Tibial artery (tissue), 4 donors: ENCODE measurements around the gene GTSF1L.

Experiments
- DNase-seq, 2 donors: peaks; one replicate each; pipeline ENCODE4 v3.0.0-alpha.2; 2019
- H3K27ac ChIP-seq, 2 donors: fragments of 200-600 bp; sonication (generic) in 1 of 2; 1 replicate in 1 of 2; 2 replicates in 1 of 2; pipeline ENCODE4 v1.5.1; 2018 to 2019; ENCODE audit warnings: mild to moderate bottlenecking in 1 of 2
- H3K27me3 ChIP-seq, 2 donors: fragments of 200-600 bp; sonication (generic) in 1 of 2; one replicate each; pipeline versions ENCODE4 v1.5.1 to v1.6.0; 2016 to 2019
- H3K36me3 ChIP-seq, 3 donors: fragments of 200-600 bp; sonication (generic) in 2 of 3; one replicate each; pipeline ENCODE4 v1.5.1; 2016 to 2019; ENCODE audit warnings: mild to moderate bottlenecking in 2 of 3
- H3K4me1 ChIP-seq, 4 donors: fragments of 200-600 bp; sonication (generic) in 2 of 4; 1 replicate in 3 of 4; 2 replicates in 1 of 4; pipeline ENCODE4 v1.5.1; 2016 to 2019
- H3K4me3 ChIP-seq, 2 donors: fragments of 200-600 bp; sonication (generic) in 1 of 2; 1 replicate in 1 of 2; 2 replicates in 1 of 2; pipeline ENCODE4 v1.5.1; 2018 to 2019; ENCODE audit warnings: mild to moderate bottlenecking in 2 of 2
- H3K9me3 ChIP-seq, 3 donors: fragments of 200-600 bp; sonication (generic) in 1 of 3; one replicate each; pipeline ENCODE4 v1.5.1; 2016 to 2019
- CTCF ChIP-seq, 2 experiments: fragments of 200-600 bp in 1 of 2; fragments of 450-650 bp in 1 of 2; IDR thresholded peaks; one replicate each; pipeline ENCODE4 v1.5.1; 2017 to 2019; ENCODE audit warnings: antibody characterized with exemption in 2 of 2, mild to moderate bottlenecking in 1 of 2, moderate library complexity in 1 of 2
- intact Hi-C: fragments of 100-400 bp; cut with DNase I; formaldehyde crosslinking; loops from one replicate; pipeline ENCODE4 v1.15.0; 2023; ENCODE audit warnings: low total_unique reads

Gene GTSF1L

GRCh38 chr20:43755851-43756250 is 29.0 kb upstream of the GTSF1L start:
- Histone ChIP-seq H3K9me3 (no peaks in the 10 kb centered on the region), H3K27me3 (peaks cover 0 to 6% of the 10 kb centered on the region in 2 donors), H3K4me1 (no peaks in the 10 kb centered on the region), H3K27ac (no peak overlapping the region), H3K36me3 (no peaks in the 10 kb centered on the region), H3K4me3 (no peak overlapping the region)
- no peak for DNase-seq
- intact Hi-C loops, result no loop called here
- no peak for TF ChIP-seq CTCF (IDR thresholded peaks at IDR 0.05)

GRCh38 chr20:43755390-43755789 is 28.6 kb upstream of the GTSF1L start:
- Histone ChIP-seq H3K4me3 (no peak overlapping the region), H3K27ac (no peak overlapping the region), H3K27me3 (peaks cover 0 to 7% of the 10 kb centered on the region in 2 donors), H3K9me3 (no peaks in the 10 kb centered on the region), H3K4me1 (no peaks in the 10 kb centered on the region), H3K36me3 (no peaks in the 10 kb centered on the region)
- intact Hi-C loops, result no loop called here
- no peak for DNase-seq
- no peak for TF ChIP-seq CTCF (IDR thresholded peaks at IDR 0.05)

DNA sequence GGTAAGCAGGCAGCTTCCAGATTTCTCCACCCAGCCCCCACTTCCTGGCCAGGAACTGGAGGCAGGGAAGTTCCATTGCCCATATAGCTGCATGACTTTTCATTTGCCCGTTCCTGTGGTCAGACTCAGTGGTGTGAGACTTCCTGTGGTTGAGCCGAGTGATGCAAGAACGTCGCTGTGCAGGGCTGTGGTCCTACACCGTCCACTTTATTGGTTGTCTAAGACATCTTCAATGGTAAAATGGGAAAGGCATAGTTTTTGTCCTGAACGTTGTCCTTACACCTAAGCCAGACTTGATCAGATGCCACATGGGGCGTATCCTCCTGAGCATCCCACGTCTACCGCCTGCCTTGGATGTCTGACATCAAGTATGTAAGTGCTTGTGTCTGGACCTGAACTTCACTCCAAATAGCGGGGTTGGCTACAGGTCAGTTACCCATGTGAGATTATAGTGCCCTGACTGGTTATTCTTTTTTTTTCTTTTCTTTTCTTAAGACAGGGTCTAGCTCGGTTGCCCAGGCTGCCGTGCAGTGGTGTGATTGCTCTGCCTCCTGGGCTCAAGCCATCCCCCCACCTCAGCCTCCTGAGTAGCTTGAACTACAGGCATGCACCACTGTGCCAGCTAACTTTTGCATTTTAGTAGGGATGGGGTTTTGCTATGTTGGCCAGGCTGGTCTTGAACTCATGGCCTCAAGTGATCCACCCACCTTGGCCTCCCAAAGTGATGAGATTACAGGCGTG is 25.9 kb upstream of the GTSF1L start:
- DNase-seq, result no peak
- no peak for TF ChIP-seq CTCF (IDR thresholded peaks at IDR 0.05)
- Histone ChIP-seq H3K4me3 (no peak overlapping the region), H3K27ac (no peak overlapping the region), H3K9me3 (no peaks in the 10 kb centered on the region), H3K27me3 (peaks cover 0 to 27% of the 10 kb centered on the region in 2 donors), H3K36me3 (no peaks in the 10 kb centered on the region), H3K4me1 (peaks cover 0 to 5% (median 0%) of the 10 kb centered on the region in 4 donors)
- intact Hi-C loops, result no loop called here

- no peak overlapping the region for H3K27ac ChIP-seq
- H3K4me1 ChIP-seq, result peaks cover 0 to 5% (median 0%) of the 10 kb centered on the region in 4 donors
- intact Hi-C loops, result no loop called here
- no peak overlapping the region for H3K4me3 ChIP-seq
- peaks cover 0 to 32% of the 10 kb centered on the region in 2 donors for H3K27me3 ChIP-seq
- DNase-seq, result no peak
- TF ChIP-seq CTCF (IDR thresholded peaks at IDR 0.05), result no peak
- no peaks in the 10 kb centered on the region for H3K36me3 ChIP-seq
- H3K9me3 ChIP-seq, result no peaks in the 10 kb centered on the region
Observed at GRCh38 chr20:43752051-43752360, 25.2 kb upstream of the GTSF1L start.

- H3K36me3 ChIP-seq, result no peaks in the 10 kb centered on the region
- H3K27ac ChIP-seq, result no peak overlapping the region
- H3K27me3 ChIP-seq, result peaks cover 0 to 36% of the 10 kb centered on the region in 2 donors
- no peak overlapping the region for H3K4me3 ChIP-seq
- H3K4me1 ChIP-seq, result peaks cover 0 to 5% (median 0%) of the 10 kb centered on the region in 4 donors
- intact Hi-C loops, result no loop called here
- no peaks in the 10 kb centered on the region for H3K9me3 ChIP-seq
- no peak for DNase-seq
- no peak for TF ChIP-seq CTCF (IDR thresholded peaks at IDR 0.05)
Observed at GRCh38 chr20:43751167-43752050, 24.6 kb upstream of the GTSF1L start.
